HG02588 (cell line): ENCODE results near the gene ZDHHC17.

Source experiments
- ATAC-seq: cut with Tn5 transposase; IDR thresholded peaks from one replicate; pipeline ENCODE4 v1.9.1; 2021; ENCODE audit warnings: mild to moderate bottlenecking, moderate library complexity; ENCODE audit not compliant: unreplicated experiment

The ZDHHC17 gene

GRCh38 chr12:76874491-76875190, 110.7 kb downstream of the ZDHHC17 start:
- ATAC-seq = no peak

GRCh38 chr12:76876696-76877229, 112.8 kb downstream of the ZDHHC17 start:
- no peak for ATAC-seq

GRCh38 chr12:76878099-76878898, 114.4 kb downstream of the ZDHHC17 start:
- peak; percentile 29 for ATAC-seq

GRCh38 chr12:76878899-76879709, 115.2 kb downstream of the ZDHHC17 start, which contains the start of gene CSRP2:
Gene CSRP2, minus strand, starts transcription at chr12:76879019. Its CDS starts 12,759 bp downstream, at chr12:76866260.
- peak; percentile 90 for ATAC-seq

- no peak for ATAC-seq
Measured at GRCh38 chr12:76879710-76880518, 116.0 kb downstream of the ZDHHC17 start.

- no peak for ATAC-seq
Measured at GRCh38 chr12:76880519-76881023, 116.7 kb downstream of the ZDHHC17 start.

GRCh38 chr12:76881142-76881541, 117.2 kb downstream of the ZDHHC17 start:
- no peak for ATAC-seq

GRCh38 chr12:76882367-76882766, 118.5 kb downstream of the ZDHHC17 start:
- no peak for ATAC-seq

- ATAC-seq = no peak
Measured at GRCh38 chr12:76883151-76883550, 119.2 kb downstream of the ZDHHC17 start.

- no peak for ATAC-seq
Measured at GRCh38 chr12:76883811-76884210, 119.9 kb downstream of the ZDHHC17 start.

GRCh38 chr12:76888775-76889174, 124.9 kb downstream of the ZDHHC17 start:
- ATAC-seq = no peak

GRCh38 chr12:76890151-76891143, 126.5 kb downstream of the ZDHHC17 start:
- no peak for ATAC-seq

- no peak for ATAC-seq
Measured at GRCh38 chr12:76891609-76892008, 127.7 kb downstream of the ZDHHC17 start.

GRCh38 chr12:76895796-76896195, 131.9 kb downstream of the ZDHHC17 start:
- ATAC-seq = no peak

GRCh38 chr12:76896274-76896673, 132.4 kb downstream of the ZDHHC17 start:
- ATAC-seq = no peak

GRCh38 chr12:76898442-76898841, 134.5 kb downstream of the ZDHHC17 start:
- ATAC-seq = no peak

GRCh38 chr12:76899522-76899921, 135.6 kb downstream of the ZDHHC17 start:
- no peak for ATAC-seq

- no peak for ATAC-seq
Measured at GRCh38 chr12:76901628-76902380, 137.9 kb downstream of the ZDHHC17 start.
